Activated T-cell treated with anti-CD3 and anti-CD28 coated beads, Interleukin-2, amount 50 U/mL, for 48 hours (primary cell): Measurements from ENCODE around the gene AQP2.

ENCODE experiments used
- DNase-seq, 2 experiments: peaks; one replicate each; pipeline ENCODE4 v3.0.0-alpha.2; 2020

The AQP2 gene

GRCh38 chr12:49957570-49957967 lies 7.0 kb downstream of the AQP2 start:
- DNase-seq, result no peak

- no peak for DNase-seq
These were observed 9.3 kb downstream of the AQP2 start for GRCh38 chr12:49959685-49960473.

- DNase-seq, result no peak
These were observed 10.1 kb downstream of the AQP2 start for GRCh38 chr12:49960474-49961110.

- no peak for DNase-seq
These were observed 10.8 kb downstream of the AQP2 start, which contains the start of gene AQP5 for GRCh38 chr12:49961111-49961922. AQP5 (plus strand) TSS chr12:49961872; CDS start chr12:49962018, 146 bp downstream.

- no peak for DNase-seq
These were observed 11.6 kb downstream of the AQP2 start for GRCh38 chr12:49961993-49962764.

- no peak for DNase-seq
These were observed 12.6 kb downstream of the AQP2 start for GRCh38 chr12:49962861-49963765.

GRCh38 chr12:49963976-49964815 lies 13.7 kb downstream of the AQP2 start:
- no peak for DNase-seq

GRCh38 chr12:49964849-49965624 lies 14.5 kb downstream of the AQP2 start:
- no peak for DNase-seq

GRCh38 chr12:49965836-49966235 lies 15.3 kb downstream of the AQP2 start:
- no peak for DNase-seq

GRCh38 chr12:49966511-49967041 lies 16.0 kb downstream of the AQP2 start:
- DNase-seq, result no peak

GRCh38 chr12:49967042-49967776 lies 16.7 kb downstream of the AQP2 start:
- DNase-seq, result peak; percentile 97 to 98

GRCh38 chr12:49967777-49968250 lies 17.3 kb downstream of the AQP2 start:
- no peak for DNase-seq

GRCh38 chr12:49968471-49968870 lies 17.9 kb downstream of the AQP2 start:
- DNase-seq, result no peak

- no peak for DNase-seq
These were observed 18.5 kb downstream of the AQP2 start for GRCh38 chr12:49969027-49969426.

GRCh38 chr12:49969651-49970429 lies 19.3 kb downstream of the AQP2 start:
- DNase-seq, result no peak

GRCh38 chr12:49970658-49971057 lies 20.1 kb downstream of the AQP2 start:
- DNase-seq, result no peak

- no peak for DNase-seq
These were observed 20.6 kb downstream of the AQP2 start for GRCh38 chr12:49971141-49971540.

GRCh38 chr12:49972129-49972528 lies 21.6 kb downstream of the AQP2 start:
- no peak for DNase-seq
